Thymus (tissue), 11 donors: ENCODE measurements around the gene MUSK. TPM values are rescaled to one million over a fixed set of nuclear protein-coding genes. Genes with fewer than 3 reads are reported as not detected.

Experiments
- DNase-seq, 9 donors: peaks; one replicate each; pipeline ENCODE4 v3.0.0-alpha.2; 2013; ENCODE audit warnings: low spot score in 9 of 9, low read depth in 6 of 9, missing footprints in 1 of 9
- H3K27ac ChIP-seq, 2 donors: one replicate each; pipeline ENCODE4 v1.5.1; 2013; ENCODE audit warnings: control low read depth in 1 of 2, low read depth in 1 of 2, low read length in 1 of 2, mild to moderate bottlenecking in 1 of 2, moderate library complexity in 1 of 2
- H3K27me3 ChIP-seq, 2 donors: one replicate each; pipeline ENCODE4 v1.5.1; 2013; ENCODE audit warnings: low read length in 1 of 2; ENCODE audit not compliant: control insufficient read depth in 2 of 2, insufficient read depth in 1 of 2
- H3K36me3 ChIP-seq, 2 donors: one replicate each; pipeline ENCODE4 v1.5.1; 2013; ENCODE audit warnings: low read length in 1 of 2, mild to moderate bottlenecking in 1 of 2, moderate library complexity in 1 of 2; ENCODE audit not compliant: control insufficient read depth in 2 of 2, insufficient read depth in 2 of 2
- H3K4me1 ChIP-seq, 2 donors: one replicate each; pipeline ENCODE4 v1.5.1; 2013; ENCODE audit warnings: low read length in 2 of 2; ENCODE audit not compliant: control insufficient read depth in 2 of 2, insufficient read depth in 2 of 2
- H3K4me3 ChIP-seq, 2 donors: one replicate each; pipeline ENCODE4 v1.5.1; 2013; ENCODE audit warnings: low read length in 2 of 2, control low read depth in 1 of 2, mild to moderate bottlenecking in 1 of 2
- H3K9me3 ChIP-seq, 2 donors: one replicate each; pipeline ENCODE4 v1.5.1; 2013; ENCODE audit warnings: low read length in 1 of 2, mild to moderate bottlenecking in 1 of 2; ENCODE audit not compliant: control insufficient read depth in 2 of 2, insufficient read depth in 1 of 2
- WGBS: extraction: QIAGEN DNeasy Blood & Tissue Kit; methylation state at CpG from one replicate; pipeline ENCODE4 v1.1.7; 2013; 5-methylcytosine and 5-hydroxymethylcytosine counted together
- polyA plus RNA-seq: library from polyadenylated mRNA; stranded (reverse); fragments of 200-250 nt; gene quantifications from one replicate; pipeline ENCODE4 v1.2.3, GENCODE V29; 2013
- total RNA-seq: library from RNA; stranded (reverse); fragments of 120-200 nt; gene quantifications from one replicate; pipeline ENCODE4 v1.2.4, GENCODE V29; 2013
- donor health status: healthy.

Gene MUSK
- total and polyA plus RNA-seq, 2 donors = 0.02 to 0.09 TPM

- Histone ChIP-seq H3K27ac (no peak overlapping the region), H3K4me3 (no peak overlapping the region), H3K9me3 (no peaks in the 10 kb centered on the region), H3K36me3 (no peaks in the 10 kb centered on the region), H3K4me1 (no peaks in the 10 kb centered on the region), H3K27me3 (no peaks in the 10 kb centered on the region)
- WGBS = 85% methylated on average over 3 of the region's 3 CpGs
- DNase-seq = no peak
Observed at GRCh38 chr9:110842986-110843385, 174.4 kb downstream of the MUSK start.

- Histone ChIP-seq H3K4me3 (no peak overlapping the region), H3K36me3 (no peaks in the 10 kb centered on the region), H3K27me3 (no peaks in the 10 kb centered on the region), H3K9me3 (no peaks in the 10 kb centered on the region), H3K27ac (no peak overlapping the region), H3K4me1 (no peaks in the 10 kb centered on the region)
- DNase-seq = peak in 1 of 9 donors; percentile 3
- WGBS = 96% methylated on average over 1 of the region's 1 CpG
Observed at GRCh38 chr9:110844121-110844520, 175.5 kb downstream of the MUSK start.

- no peak for DNase-seq
- Histone ChIP-seq H3K27me3 (no peaks in the 10 kb centered on the region), H3K4me3 (no peak overlapping the region), H3K9me3 (no peaks in the 10 kb centered on the region), H3K36me3 (no peaks in the 10 kb centered on the region), H3K27ac (no peak overlapping the region), H3K4me1 (no peaks in the 10 kb centered on the region)
- WGBS = 96% methylated on average over 2 of the region's 2 CpGs
Observed at GRCh38 chr9:110846215-110846614, 177.6 kb downstream of the MUSK start.

GRCh38 chr9:110847671-110848070, 179.1 kb downstream of the MUSK start:
- Histone ChIP-seq H3K27me3 (no peaks in the 10 kb centered on the region), H3K4me1 (no peaks in the 10 kb centered on the region), H3K27ac (no peak overlapping the region), H3K36me3 (no peaks in the 10 kb centered on the region), H3K9me3 (no peaks in the 10 kb centered on the region), H3K4me3 (no peak overlapping the region)
- WGBS = 39% methylated on average over 3 of the region's 3 CpGs
- DNase-seq = no peak

GRCh38 chr9:110850401-110851135, 182.0 kb downstream of the MUSK start:
- Histone ChIP-seq H3K4me1 (no peaks in the 10 kb centered on the region), H3K36me3 (no peaks in the 10 kb centered on the region), H3K27me3 (no peaks in the 10 kb centered on the region), H3K9me3 (no peaks in the 10 kb centered on the region), H3K27ac (no peak overlapping the region), H3K4me3 (no peak overlapping the region)
- no peak for DNase-seq
- WGBS = 92% methylated on average over 6 of the region's 6 CpGs

Other genes with a start within 250 kb of the MUSK start
- gene SVEP1, start 89.0 kb upstream of the MUSK start, total RNA-seq = 1.2 TPM
- gene SVEP1, start 89.0 kb upstream of the MUSK start, polyA plus RNA-seq = 0.52 TPM